Hypothalamus (tissue), 51 donors: ENCODE data around the gene GNG4.
A peak's percentile ranks its signal among the peaks of the same experiment; 100 is the strongest.
"Not testable (repeated sequence)": the region's sequence is repeated elsewhere in the genome, so short reads cannot be mapped to it uniquely, and the experiment has no call there.

Experiments used
- DNase-seq, 51 donors: peaks; one replicate each; lab custom pipeline; 2025; lab: John Stamatoyannopoulos, UW

GNG4 gene

GRCh38 chr1:235588156-235588555 is 61.4 kb downstream of the GNG4 start:
- DNase-seq = no peak

GRCh38 chr1:235586992-235587391 is 62.6 kb downstream of the GNG4 start:
- DNase-seq = no peak

- DNase-seq = no peak
Measured at GRCh38 chr1:235586413-235586812, 63.2 kb downstream of the GNG4 start.

- no peak for DNase-seq
Measured at GRCh38 chr1:235584973-235585372, 64.6 kb downstream of the GNG4 start.

GRCh38 chr1:235583511-235584001 is 66.0 kb downstream of the GNG4 start:
- peak in 2 of 51 donors; percentile 12 to 30 for DNase-seq

- DNase-seq = no peak
Measured at GRCh38 chr1:235582130-235582529, 67.5 kb downstream of the GNG4 start.

GRCh38 chr1:235579891-235580290 is 69.7 kb downstream of the GNG4 start:
- DNase-seq = no peak

GRCh38 chr1:235575597-235575996 is 74.0 kb downstream of the GNG4 start:
- DNase-seq = no peak

GRCh38 chr1:235573880-235574279 is 75.7 kb downstream of the GNG4 start:
- no peak for DNase-seq

- DNase-seq = not testable (repeated sequence)
Measured at GRCh38 chr1:235572971-235573370, 76.6 kb downstream of the GNG4 start.

GRCh38 chr1:235571482-235571881 is 78.1 kb downstream of the GNG4 start:
- DNase-seq = no peak

GRCh38 chr1:235567812-235568503 is 81.6 kb downstream of the GNG4 start:
- DNase-seq = no peak

GRCh38 chr1:235566084-235566483 is 83.5 kb downstream of the GNG4 start:
- DNase-seq = no peak

- no peak for DNase-seq
Measured at GRCh38 chr1:235563513-235564061, 86.0 kb downstream of the GNG4 start.

GRCh38 chr1:235562589-235562988 is 87.0 kb downstream of the GNG4 start:
- no peak for DNase-seq

- DNase-seq = peak in 1 of 51 donors; percentile 12
Measured at GRCh38 chr1:235558621-235559169, 90.9 kb downstream of the GNG4 start.

- DNase-seq = no peak
Measured at GRCh38 chr1:235557495-235557894, 92.1 kb downstream of the GNG4 start.

GRCh38 chr1:235556807-235557206 is 92.8 kb downstream of the GNG4 start:
- no peak for DNase-seq

- peak in 1 of 51 donors; percentile 8 for DNase-seq
Measured at GRCh38 chr1:235553112-235553551, 96.5 kb downstream of the GNG4 start.

- DNase-seq = no peak
Measured at GRCh38 chr1:235552146-235552716, 97.4 kb downstream of the GNG4 start.

GRCh38 chr1:235549351-235550139 is 100.0 kb downstream of the GNG4 start:
- no peak for DNase-seq
